Mesenchymal stem cell (in vitro differentiated cells and primary cell): ENCODE data around the gene GOLT1A.

Experiments
- DNase-seq: peaks from one replicate; pipeline ENCODE4 v3.0.0-alpha.2; 2013
- H2AFZ ChIP-seq: one replicate; pipeline ENCODE4 v1.6.1; 2013; ENCODE audit warnings: low read depth, mild to moderate bottlenecking, control low read depth, inconsistent platforms, low read length, moderate library complexity
- H2AK5ac ChIP-seq: 2 replicates; pipeline ENCODE4 v1.6.1; 2013; ENCODE audit warnings: low read length, moderate library complexity, mild to moderate bottlenecking, inconsistent platforms; ENCODE audit not compliant: severe bottlenecking
- H2BK120ac ChIP-seq: one replicate; pipeline ENCODE4 v1.6.1; 2013; ENCODE audit warnings: low read depth, mild to moderate bottlenecking, inconsistent platforms, low read length, moderate library complexity
- H2BK12ac ChIP-seq, 2 experiments: one replicate each; pipeline ENCODE4 v1.6.1; 2013; ENCODE audit warnings: inconsistent platforms in 2 of 2, low read length in 2 of 2, mild to moderate bottlenecking in 2 of 2, moderate library complexity in 2 of 2, control low read depth in 1 of 2
- H2BK15ac ChIP-seq: one replicate; pipeline ENCODE4 v1.6.1; 2013; ENCODE audit warnings: mild to moderate bottlenecking, low read depth, inconsistent platforms; ENCODE audit not compliant: poor library complexity, severe bottlenecking
- H2BK5ac ChIP-seq: 2 replicates; pipeline ENCODE4 v1.6.1; 2013; ENCODE audit warnings: low read depth, mild to moderate bottlenecking, low read length, control low read depth, inconsistent platforms; ENCODE audit not compliant: poor library complexity, severe bottlenecking
- H3K14ac ChIP-seq, 2 experiments: one replicate each; pipeline ENCODE4 v1.6.1; 2013; ENCODE audit warnings: inconsistent platforms in 2 of 2, low read length in 2 of 2, control low read depth in 1 of 2, mild to moderate bottlenecking in 1 of 2, moderate library complexity in 1 of 2
- H3K18ac ChIP-seq, 2 experiments: one replicate each; pipeline ENCODE4 v1.6.1; 2013; ENCODE audit warnings: inconsistent platforms in 2 of 2, low read length in 2 of 2, control low read depth in 1 of 2, low read depth in 1 of 2, mild to moderate bottlenecking in 1 of 2
- H3K23ac ChIP-seq, 2 experiments: one replicate each; pipeline ENCODE4 v1.6.1; 2013; ENCODE audit warnings: inconsistent platforms in 2 of 2, low read length in 2 of 2, mild to moderate bottlenecking in 2 of 2, moderate library complexity in 2 of 2, control low read depth in 1 of 2
- H3K27ac ChIP-seq: 2 replicates; pipeline ENCODE4 v1.5.1; 2013; ENCODE audit warnings: mild to moderate bottlenecking, moderate library complexity, low read length, control low read depth, inconsistent platforms; ENCODE audit not compliant: poor library complexity, severe bottlenecking
- H3K27me3 ChIP-seq, 2 experiments: 2 replicates each; pipeline versions ENCODE4 v1.6.1 to v1.7.0; 2013; ENCODE audit warnings: low read length in 2 of 2, mild to moderate bottlenecking in 2 of 2, moderate library complexity in 2 of 2, control low read depth in 1 of 2, inconsistent platforms in 1 of 2; ENCODE audit not compliant: control insufficient read depth in 1 of 2, insufficient read depth in 1 of 2
- H3K36me3 ChIP-seq, 2 experiments: 2 replicates each; pipeline versions ENCODE4 v1.6.1 to v1.7.0; 2013; ENCODE audit warnings: low read length in 2 of 2, control low read depth in 1 of 2, inconsistent platforms in 1 of 2, low read depth in 1 of 2, mild to moderate bottlenecking in 1 of 2; ENCODE audit not compliant: insufficient read depth in 2 of 2, control insufficient read depth in 1 of 2
- H3K4ac ChIP-seq, 2 experiments: one replicate each; pipeline ENCODE4 v1.6.1; 2013; ENCODE audit warnings: inconsistent platforms in 2 of 2, low read length in 2 of 2, mild to moderate bottlenecking in 2 of 2, moderate library complexity in 2 of 2, control low read depth in 1 of 2, low read depth in 1 of 2
- H3K4me1 ChIP-seq: 2 replicates; pipeline ENCODE4 v1.6.1; 2013; ENCODE audit warnings: low read depth, low read length, control low read depth; ENCODE audit not compliant: control insufficient read depth, insufficient read depth
- H3K4me2 ChIP-seq: 2 replicates; pipeline ENCODE4 v1.6.1; 2013; ENCODE audit warnings: low read length, mild to moderate bottlenecking, inconsistent platforms; ENCODE audit not compliant: poor library complexity, severe bottlenecking
- H3K4me3 ChIP-seq, 2 experiments: 2 replicates each; pipeline versions ENCODE4 v1.5.1 to v1.7.0; 2013; ENCODE audit warnings: low read length in 2 of 2, mild to moderate bottlenecking in 2 of 2, control low read depth in 1 of 2, low read depth in 1 of 2; ENCODE audit not compliant: insufficient read depth in 1 of 2
- H3K79me1 ChIP-seq: replicated peaks from 2 replicates; pipeline ENCODE4 v1.6.1; 2013; ENCODE audit warnings: mild to moderate bottlenecking, control low read depth, low read length, inconsistent platforms; ENCODE audit not compliant: poor library complexity, severe bottlenecking
- H3K9ac ChIP-seq: 2 replicates; pipeline ENCODE4 v1.7.0; 2013; ENCODE audit warnings: mild to moderate bottlenecking, low read length, moderate library complexity
- H3K9me3 ChIP-seq: 2 replicates; pipeline ENCODE4 v1.7.0; 2013; ENCODE audit warnings: mild to moderate bottlenecking, low read length; ENCODE audit not compliant: control insufficient read depth
- H4K8ac ChIP-seq: one replicate; pipeline ENCODE4 v1.6.1; 2013; ENCODE audit warnings: inconsistent platforms, mild to moderate bottlenecking, low read length, moderate library complexity
- H4K91ac ChIP-seq: one replicate; pipeline ENCODE4 v1.6.1; 2013; ENCODE audit warnings: mild to moderate bottlenecking, low read length, inconsistent platforms
- WGBS: methylation state at CpG from one replicate; pipeline ENCODE4 v1.1.7; 2013; ENCODE audit warnings: mixed read lengths; 5-methylcytosine and 5-hydroxymethylcytosine counted together

Gene GOLT1A

DNA sequence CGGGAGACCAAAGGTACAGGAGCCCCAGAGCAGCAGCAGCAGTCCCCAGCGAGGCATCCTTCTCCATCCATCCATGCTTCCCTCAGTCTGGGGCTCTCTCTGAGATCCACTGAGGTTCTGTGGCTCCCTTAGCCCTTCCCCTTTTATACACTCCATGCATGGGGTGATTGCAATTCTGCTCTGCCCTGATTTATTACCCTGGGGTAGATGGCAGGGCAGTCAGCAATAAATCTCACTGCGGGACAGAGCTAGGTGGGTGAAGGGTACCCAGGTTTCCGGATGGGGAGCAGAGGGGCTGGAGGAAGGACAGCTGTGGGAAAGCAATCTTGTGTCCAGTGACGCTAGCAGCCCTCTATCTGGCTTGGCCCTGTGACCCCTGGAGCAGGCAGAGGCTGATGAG, 47.6 kb downstream of the GOLT1A start, which contains the start of gene REN:
Gene REN (minus strand): TSS at position 119 of the 400 bp plus-strand sequence. CDS start 44 bp downstream, at position 75.
- no peaks in the 10 kb centered on the region for H3K36me3 ChIP-seq
- no peak within 1 kb of the TSS for H2BK5ac ChIP-seq
- H3K18ac ChIP-seq, result no peak within 1 kb of the TSS
- WGBS, result 80% methylated on average over 5 of the region's 5 CpGs
- no peak for DNase-seq
- no peak within 1 kb of the TSS for H4K8ac ChIP-seq
- no peak within 1 kb of the TSS for H3K4ac ChIP-seq
- no peak within 1 kb of the TSS for H2BK120ac ChIP-seq
- peak within 1 kb of the TSS; percentile 37 for H4K91ac ChIP-seq
- no peak within 1 kb of the TSS for H3K27ac ChIP-seq
- no peaks in the 10 kb centered on the region for H3K4me1 ChIP-seq
- no peak within 1 kb of the TSS for H3K4me3 ChIP-seq
- no peak within 1 kb of the TSS for H3K9ac ChIP-seq
- H2BK15ac ChIP-seq, result no peak within 1 kb of the TSS
- no peak within 1 kb of the TSS for H3K4me2 ChIP-seq
- H3K79me1 ChIP-seq, result no peaks in the 10 kb centered on the region
- H3K9me3 ChIP-seq, result peaks cover 13% of the 10 kb centered on the region
- peak within 1 kb of the TSS in 1 of 2 experiments; percentile 20 for H3K14ac ChIP-seq
- H2AFZ ChIP-seq, result no peak within 1 kb of the TSS
- H3K27me3 ChIP-seq, result peaks cover 18 to 37% of the 10 kb centered on the region in 2 experiments
- no peak within 1 kb of the TSS for H2AK5ac ChIP-seq
- no peak within 1 kb of the TSS for H2BK12ac ChIP-seq
- H3K23ac ChIP-seq, result peak within 1 kb of the TSS in 1 of 2 experiments; percentile 19

DNA sequence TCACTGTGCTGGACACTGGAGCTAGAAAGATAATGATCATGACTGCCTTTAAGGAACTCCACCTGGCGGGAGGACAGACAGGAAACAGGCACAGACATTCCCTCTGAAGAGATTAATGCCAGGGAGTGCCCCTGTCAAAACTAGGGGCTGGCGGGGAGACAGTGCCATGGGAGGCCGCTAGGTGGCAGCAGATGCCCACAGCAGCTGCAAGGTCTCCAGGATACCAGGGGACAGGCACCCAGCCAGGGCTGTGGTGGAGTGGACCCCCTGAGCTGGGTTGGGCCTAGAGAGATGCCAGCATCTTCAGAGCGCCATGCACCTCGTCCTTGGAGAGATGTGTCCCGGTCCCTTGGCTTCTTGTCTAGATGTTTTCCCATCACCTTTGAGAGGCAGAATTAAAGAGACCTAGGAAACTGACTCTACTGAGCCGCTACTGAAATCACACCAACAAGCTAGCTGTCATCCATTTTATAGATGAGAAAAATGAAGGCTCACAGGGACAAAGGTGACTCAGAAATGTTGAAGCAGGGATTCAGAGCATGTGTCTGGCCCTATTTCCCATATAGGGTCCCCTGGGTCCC, 51.2 kb downstream of the GOLT1A start:
- H3K4me1 ChIP-seq, result no peaks in the 10 kb centered on the region
- no peak overlapping the region for H3K4ac ChIP-seq
- no peak overlapping the region for H3K4me3 ChIP-seq
- peak; percentile 66 for DNase-seq
- H3K9me3 ChIP-seq, result no peaks in the 10 kb centered on the region
- no peak overlapping the region for H4K91ac ChIP-seq
- H3K4me2 ChIP-seq, result no peak overlapping the region
- H2BK120ac ChIP-seq, result no peak overlapping the region
- peaks cover 39 to 67% of the 10 kb centered on the region in 2 experiments for H3K27me3 ChIP-seq
- no peaks in the 10 kb centered on the region for H3K36me3 ChIP-seq
- no peak overlapping the region for H2AK5ac ChIP-seq
- H3K9ac ChIP-seq, result no peak overlapping the region
- H4K8ac ChIP-seq, result no peak overlapping the region
- H2AFZ ChIP-seq, result no peak overlapping the region
- no peak overlapping the region for H2BK12ac ChIP-seq
- no peak overlapping the region for H3K23ac ChIP-seq
- no peak overlapping the region for H2BK5ac ChIP-seq
- WGBS, result under 1% methylated on average over 6 of the region's 7 CpGs
- no peak overlapping the region for H3K27ac ChIP-seq
- H2BK15ac ChIP-seq, result no peak overlapping the region
- H3K79me1 ChIP-seq, result no peaks in the 10 kb centered on the region
- no peak overlapping the region for H3K14ac ChIP-seq
- no peak overlapping the region for H3K18ac ChIP-seq

DNA sequence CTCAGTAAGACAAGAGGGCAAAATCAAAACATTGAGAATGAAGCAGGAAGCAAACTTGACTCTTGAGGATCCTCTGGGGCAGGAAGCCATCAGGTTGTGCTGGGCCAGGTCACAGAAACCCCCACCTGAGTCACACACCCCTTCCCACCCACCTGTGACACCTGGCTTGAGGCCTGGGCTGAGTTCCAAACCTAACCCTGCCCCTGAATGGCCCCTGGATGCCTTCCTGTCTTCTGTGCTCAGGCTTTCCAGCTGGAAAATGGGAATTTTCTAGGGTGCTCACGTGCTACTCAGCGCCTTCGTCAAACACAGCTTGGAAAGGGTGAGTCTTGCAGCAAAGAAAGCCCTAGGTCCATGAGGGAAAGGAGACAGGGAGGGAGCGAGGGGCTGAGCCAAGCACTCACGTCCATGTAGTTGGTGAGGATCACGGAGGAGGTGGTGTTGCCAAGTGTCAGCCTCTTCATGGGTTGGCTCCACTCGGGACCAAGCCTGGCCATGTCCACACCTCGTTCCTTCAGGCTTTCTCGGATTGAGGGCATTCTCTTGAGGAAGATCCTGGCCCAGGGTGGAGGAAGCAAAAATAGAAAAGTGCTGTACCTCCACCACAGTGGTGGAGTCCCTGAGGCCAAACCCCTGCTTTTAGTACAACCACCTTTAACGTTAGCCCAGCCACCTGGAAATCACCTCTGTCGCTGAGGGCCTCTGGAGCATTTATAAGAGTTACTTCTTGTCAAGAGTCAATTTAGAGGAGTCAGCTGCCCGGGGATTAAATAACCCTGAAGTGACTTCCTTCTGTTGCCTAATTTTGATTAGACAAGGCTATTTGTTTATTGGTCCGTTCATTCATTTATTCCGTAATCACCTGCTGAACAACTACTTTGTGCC, 51.9 kb downstream of the GOLT1A start:
- Histone ChIP-seq H3K4me1 (no peaks in the 10 kb centered on the region), H4K91ac (no peak overlapping the region), H3K36me3 (no peaks in the 10 kb centered on the region), H3K27me3 (peaks cover 47 to 68% of the 10 kb centered on the region in 2 experiments), H3K9ac (no peak overlapping the region), H2AK5ac (no peak overlapping the region), H3K4me2 (no peak overlapping the region), H2BK15ac (no peak overlapping the region), H2BK5ac (no peak overlapping the region), H3K79me1 (no peaks in the 10 kb centered on the region), H3K23ac (no peak overlapping the region), H3K4ac (no peak overlapping the region), H3K18ac (no peak overlapping the region), H3K27ac (no peak overlapping the region), H3K14ac (no peak overlapping the region), H3K4me3 (no peak overlapping the region), H2AFZ (no peak overlapping the region), H2BK12ac (no peak overlapping the region), H4K8ac (no peak overlapping the region), H2BK120ac (no peak overlapping the region), H3K9me3 (no peaks in the 10 kb centered on the region)
- WGBS, result 71% methylated on average over 13 of the region's 14 CpGs
- no peak for DNase-seq

DNA sequence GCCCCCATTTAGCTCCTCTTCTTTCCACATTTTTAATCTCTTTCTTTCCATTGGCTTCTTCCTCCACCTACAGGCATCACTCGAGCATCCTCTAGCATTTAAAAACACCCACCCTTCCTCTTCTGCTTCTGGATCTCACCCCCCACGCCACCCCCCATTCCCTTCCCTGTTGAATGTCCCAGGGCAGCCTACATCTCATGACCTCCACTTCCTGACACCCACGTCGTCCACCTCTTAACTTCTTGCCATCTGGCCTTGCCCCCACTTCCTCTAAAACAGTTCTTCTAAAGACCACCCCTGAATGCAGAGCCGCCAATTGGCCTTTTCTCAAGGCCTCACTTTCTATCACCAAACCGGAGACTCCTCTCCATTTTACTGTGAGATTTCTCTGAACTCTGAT, 55.8 kb downstream of the GOLT1A start:
- Histone ChIP-seq H4K8ac (no peak overlapping the region), H3K18ac (no peak overlapping the region), H3K4ac (no peak overlapping the region), H3K9me3 (no peaks in the 10 kb centered on the region), H2BK12ac (no peak overlapping the region), H3K4me2 (no peak overlapping the region), H3K4me3 (no peak overlapping the region), H2BK120ac (no peak overlapping the region), H3K79me1 (no peaks in the 10 kb centered on the region), H2AK5ac (no peak overlapping the region), H3K4me1 (no peaks in the 10 kb centered on the region), H2BK15ac (no peak overlapping the region), H3K27me3 (peaks cover 56 to 84% of the 10 kb centered on the region in 2 experiments), H3K9ac (no peak overlapping the region), H3K23ac (no peak overlapping the region), H3K36me3 (no peaks in the 10 kb centered on the region), H4K91ac (no peak overlapping the region), H2BK5ac (no peak overlapping the region), H3K14ac (no peak overlapping the region), H3K27ac (no peak overlapping the region), H2AFZ (no peak overlapping the region)
- WGBS, result 56% methylated on average over 6 of the region's 6 CpGs
- no peak for DNase-seq
